ENCODE data around the gene IGF1. TPM values are rescaled to one million over a fixed set of nuclear protein-coding genes. Genes with fewer than 3 reads are reported as not detected.

Gene IGF1
- total RNA-seq, 1 donor from 2014 or later: 6.0 TPM

DNA sequence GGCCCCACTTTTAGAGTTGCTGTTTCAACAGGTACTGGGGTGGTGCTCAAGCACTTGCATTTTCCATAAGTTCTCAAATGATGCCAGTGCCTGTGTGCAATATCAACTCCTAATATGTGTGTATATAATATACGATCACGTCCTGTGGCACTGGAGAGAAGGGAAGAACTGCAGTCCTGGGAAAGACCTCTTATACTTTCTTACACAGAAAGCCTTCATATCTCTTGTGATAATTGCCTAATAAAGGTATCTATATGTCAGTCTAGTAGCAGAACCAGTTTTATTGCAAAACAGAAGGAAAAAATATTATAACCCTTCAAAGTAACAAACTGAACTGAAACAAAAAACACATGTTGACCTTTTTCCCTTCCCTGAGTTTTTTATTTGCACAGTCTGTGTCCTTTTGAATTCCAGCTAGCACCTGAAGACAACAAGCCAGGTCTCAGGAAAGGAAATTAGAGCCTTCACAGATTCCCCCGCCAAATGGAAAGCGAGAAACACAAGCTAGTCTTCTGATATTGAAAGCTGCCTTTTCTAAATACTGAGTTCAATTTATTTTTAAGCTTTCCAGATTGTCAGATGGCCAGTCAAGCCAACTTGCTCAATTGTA, 44.4 kb downstream of the IGF1 start:
- Histone ChIP-seq H3K36me3 (no peaks in the 10 kb centered on the region), H3K4me1 (no peaks in the 10 kb centered on the region), H3K9me3 (no peaks in the 10 kb centered on the region), H3K27me3 (no peaks in the 10 kb centered on the region), H3K27ac (no peak overlapping the region), H3K4me3 (no peak overlapping the region)
- intact Hi-C loops (cut with DNase I): no loop called here
- DNase-seq (no peak), ATAC-seq (no peak)
- TF ChIP-seq, protein P1, sequence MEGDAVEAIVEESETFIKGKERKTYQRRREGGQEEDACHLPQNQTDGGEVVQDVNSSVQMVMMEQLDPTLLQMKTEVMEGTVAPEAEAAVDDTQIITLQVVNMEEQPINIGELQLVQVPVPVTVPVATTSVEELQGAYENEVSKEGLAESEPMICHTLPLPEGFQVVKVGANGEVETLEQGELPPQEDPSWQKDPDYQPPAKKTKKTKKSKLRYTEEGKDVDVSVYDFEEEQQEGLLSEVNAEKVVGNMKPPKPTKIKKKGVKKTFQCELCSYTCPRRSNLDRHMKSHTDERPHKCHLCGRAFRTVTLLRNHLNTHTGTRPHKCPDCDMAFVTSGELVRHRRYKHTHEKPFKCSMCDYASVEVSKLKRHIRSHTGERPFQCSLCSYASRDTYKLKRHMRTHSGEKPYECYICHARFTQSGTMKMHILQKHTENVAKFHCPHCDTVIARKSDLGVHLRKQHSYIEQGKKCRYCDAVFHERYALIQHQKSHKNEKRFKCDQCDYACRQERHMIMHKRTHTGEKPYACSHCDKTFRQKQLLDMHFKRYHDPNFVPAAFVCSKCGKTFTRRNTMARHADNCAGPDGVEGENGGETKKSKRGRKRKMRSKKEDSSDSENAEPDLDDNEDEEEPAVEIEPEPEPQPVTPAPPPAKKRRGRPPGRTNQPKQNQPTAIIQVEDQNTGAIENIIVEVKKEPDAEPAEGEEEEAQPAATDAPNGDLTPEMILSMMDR (IDR thresholded peaks at IDR 0.05): no peak

DNA sequence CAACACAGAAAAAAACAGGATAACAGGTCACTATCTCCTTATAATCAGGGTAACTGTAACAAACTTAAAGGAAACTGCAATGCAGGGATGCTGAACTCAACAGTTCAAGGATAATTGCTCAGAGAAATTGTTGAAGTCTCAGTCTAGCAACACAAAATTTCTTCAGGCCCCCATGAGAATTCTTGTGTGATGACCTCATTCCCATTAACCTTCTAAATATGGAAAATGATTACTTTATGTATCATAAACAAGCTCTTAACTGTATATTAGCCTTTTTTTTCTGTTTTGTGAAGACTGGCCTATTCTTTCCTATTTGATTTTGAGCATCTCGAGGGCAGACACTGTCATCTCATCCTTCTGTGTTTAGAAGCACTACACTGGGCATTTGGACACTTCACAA, 47.1 kb downstream of the IGF1 start:
- ATAC-seq: no peak
- intact Hi-C loops (cut with DNase I): no loop called here

DNA sequence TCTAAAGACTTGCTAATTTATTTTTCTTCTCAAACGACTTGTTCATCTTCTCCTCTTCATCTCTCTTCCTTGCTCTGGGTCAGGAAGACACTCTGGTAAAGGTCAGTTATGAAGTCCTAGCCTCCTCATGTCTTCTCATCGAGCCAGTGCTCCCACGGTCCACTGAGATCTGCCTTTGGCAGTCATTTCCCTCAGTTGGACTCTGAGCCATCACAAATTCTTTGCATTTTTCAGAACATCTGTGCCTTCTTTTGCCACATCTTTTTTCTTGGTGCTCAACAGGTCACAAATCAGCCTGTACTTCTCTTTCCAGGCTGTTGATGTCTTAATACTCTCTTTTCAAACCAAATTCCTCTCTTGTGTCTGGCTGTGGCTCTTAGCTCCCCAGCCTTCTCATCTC, 49.7 kb downstream of the IGF1 start:
- ATAC-seq: peak; percentile 35
- H3K9me3 ChIP-seq: no peaks in the 10 kb centered on the region

More for the DNA sequence above, 47.1 kb downstream of the IGF1 start:
- Histone ChIP-seq H3K4me1 (no peaks in the 10 kb centered on the region), H3K9me3 (no peaks in the 10 kb centered on the region), H3K4me3 (no peak overlapping the region), H3K27me3 (no peaks in the 10 kb centered on the region), H3K27ac (no peak overlapping the region), H3K36me3 (no peaks in the 10 kb centered on the region)
- no peak for DNase-seq
- TF ChIP-seq, protein P1 (IDR thresholded peaks at IDR 0.05): no peak

DNA sequence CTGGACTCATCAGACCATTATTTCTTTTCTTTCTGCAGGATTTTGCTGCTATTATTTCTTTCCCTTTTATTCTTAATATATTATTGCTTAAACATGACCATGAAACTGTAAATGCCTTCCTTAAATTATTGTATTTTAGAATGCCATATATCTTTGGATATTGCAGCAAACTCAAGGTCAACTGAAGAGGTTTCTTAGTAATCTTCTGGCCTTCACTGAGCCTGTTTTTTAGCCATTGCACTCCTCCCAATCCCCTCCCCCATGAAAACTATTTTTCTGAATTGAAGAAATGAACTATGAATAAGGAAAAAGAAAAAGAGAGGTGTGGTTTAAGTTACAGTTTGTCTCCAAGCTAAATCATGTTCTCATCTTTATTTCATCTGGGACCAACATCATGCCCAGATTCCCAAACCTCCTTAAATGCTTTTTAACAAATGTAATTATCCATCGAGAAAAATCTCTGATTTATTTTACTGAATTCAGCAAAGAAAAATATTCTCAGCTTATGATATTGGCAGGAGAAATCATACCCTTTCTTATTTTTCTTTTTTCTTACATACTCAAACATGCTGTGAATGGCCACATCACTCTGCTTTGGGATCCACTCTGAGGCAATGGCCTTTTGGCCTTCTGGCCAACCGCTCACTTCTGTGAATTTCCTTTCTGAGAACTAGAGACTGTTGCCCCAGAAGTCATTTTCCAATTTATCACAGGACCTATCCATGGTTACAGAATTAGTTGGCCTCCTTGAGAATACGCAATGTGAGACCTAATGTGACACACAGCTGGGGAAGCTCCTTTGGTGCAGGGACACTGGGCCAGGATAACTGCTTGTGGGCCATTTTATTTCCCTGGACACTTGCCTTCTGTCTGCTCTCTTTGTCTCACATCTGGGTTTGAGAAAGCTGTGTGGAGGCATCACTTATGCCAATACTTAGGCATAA, 50.9 kb downstream of the IGF1 start:
- peak overlapping the region; percentile 52 for H3K27ac ChIP-seq
- TF ChIP-seq, protein P1 (IDR thresholded peaks at IDR 0.05): no peak
- ATAC-seq: peak; percentile 70
- peaks cover 4% of the 10 kb centered on the region for H3K4me1 ChIP-seq
- no peaks in the 10 kb centered on the region for H3K9me3 ChIP-seq
- H3K36me3 ChIP-seq: no peaks in the 10 kb centered on the region
- intact Hi-C loops (cut with DNase I): no loop called here
- DNase-seq: no peak
- H3K27me3 ChIP-seq: no peaks in the 10 kb centered on the region
- H3K4me3 ChIP-seq: no peak overlapping the region

More for the DNA sequence above, 49.7 kb downstream of the IGF1 start:
- intact Hi-C loops (cut with DNase I): no loop called here
- Histone ChIP-seq H3K27me3 (no peaks in the 10 kb centered on the region), H3K4me3 (no peak overlapping the region), H3K36me3 (no peaks in the 10 kb centered on the region), H3K27ac (peak overlapping the region; percentile 52), H3K4me1 (peaks cover 4% of the 10 kb centered on the region)
- DNase-seq: no peak
- TF ChIP-seq, protein P1 (IDR thresholded peaks at IDR 0.05): no peak

DNA sequence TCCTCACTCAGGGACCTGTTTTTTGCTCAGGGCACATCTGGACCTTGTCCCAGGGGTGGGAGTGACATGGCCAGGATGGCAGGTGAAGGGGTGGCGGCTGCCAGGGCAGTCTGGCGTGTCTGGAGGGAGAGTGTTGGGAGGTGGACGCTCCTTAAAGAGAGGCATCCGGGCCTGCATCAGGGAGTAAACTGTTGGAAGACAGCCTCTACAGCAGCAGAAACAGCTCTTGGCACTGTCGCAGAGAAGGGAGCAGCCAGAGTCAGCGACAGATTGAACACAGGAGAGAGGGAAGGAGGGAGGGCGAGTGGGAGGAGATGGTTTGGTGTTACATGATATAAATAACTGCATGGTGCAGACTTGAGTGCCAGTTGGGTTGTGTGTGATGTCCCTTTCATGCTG, 52.8 kb downstream of the IGF1 start:
- Histone ChIP-seq H3K4me3 (no peak overlapping the region), H3K4me1 (peaks cover 4% of the 10 kb centered on the region), H3K27ac (no peak overlapping the region), H3K27me3 (no peaks in the 10 kb centered on the region), H3K9me3 (no peaks in the 10 kb centered on the region), H3K36me3 (no peaks in the 10 kb centered on the region)
- DNase-seq (no peak), ATAC-seq (peak; percentile 51)
- TF ChIP-seq, protein P1 (IDR thresholded peaks at IDR 0.05): no peak
- intact Hi-C loops (cut with DNase I): no loop called here
